Activated T-cell treated with anti-CD3 and anti-CD28 coated beads, Interleukin-2, amount 50 U/mL, for 48 hours (primary cell): ENCODE results near the gene VASN.
"Not testable (repeated sequence)": the region's sequence is repeated elsewhere in the genome, so short reads cannot be mapped to it uniquely, and the experiment has no call there.

Experiments
- DNase-seq, 2 experiments: peaks; one replicate each; pipeline ENCODE4 v3.0.0-alpha.2; 2020

VASN gene

GRCh38 chr16:4337540-4338088 is 34.0 kb upstream of the VASN start:
- DNase-seq = no peak

GRCh38 chr16:4338125-4338582 is 33.5 kb upstream of the VASN start:
- no peak for DNase-seq

- DNase-seq = no peak
Measured at GRCh38 chr16:4338712-4339299, 32.8 kb upstream of the VASN start.

GRCh38 chr16:4339455-4339854 is 32.2 kb upstream of the VASN start:
- DNase-seq = no peak

GRCh38 chr16:4339909-4340308 is 31.7 kb upstream of the VASN start:
- DNase-seq = no peak

- DNase-seq = no peak
Measured at GRCh38 chr16:4340443-4340842, 31.2 kb upstream of the VASN start.

- no peak for DNase-seq
Measured at GRCh38 chr16:4341250-4341649, 30.4 kb upstream of the VASN start.

- no peak for DNase-seq
Measured at GRCh38 chr16:4342866-4343744, 28.5 kb upstream of the VASN start.

GRCh38 chr16:4344300-4344982 is 27.2 kb upstream of the VASN start:
- not testable (repeated sequence) for DNase-seq

GRCh38 chr16:4344983-4345835 is 26.4 kb upstream of the VASN start:
- DNase-seq = no peak

GRCh38 chr16:4345836-4346781 is 25.5 kb upstream of the VASN start:
- DNase-seq = no peak

GRCh38 chr16:4347010-4347409 is 24.6 kb upstream of the VASN start:
- DNase-seq = no peak

GRCh38 chr16:4347765-4348509 is 23.7 kb upstream of the VASN start:
- no peak for DNase-seq

GRCh38 chr16:4349332-4349731 is 22.3 kb upstream of the VASN start:
- no peak for DNase-seq

- DNase-seq = no peak
Measured at GRCh38 chr16:4350365-4350786, 21.3 kb upstream of the VASN start.

GRCh38 chr16:4350787-4351659 is 20.6 kb upstream of the VASN start, which contains the start of gene PAM16:
PAM16 (minus strand) TSS chr16:4351321; CDS start chr16:4351234, 87 bp downstream.
- peak; percentile 99 for DNase-seq

- peak in 1 of 2 experiments; percentile 36 for DNase-seq
Measured at GRCh38 chr16:4351880-4352279, 19.8 kb upstream of the VASN start.

- DNase-seq = no peak
Measured at GRCh38 chr16:4352843-4353242, 18.8 kb upstream of the VASN start.

- DNase-seq = no peak
Measured at GRCh38 chr16:4353675-4354074, 18.0 kb upstream of the VASN start.
